WTC11 (cell line): ENCODE data around the gene TRAF3IP3. TPM values are rescaled to one million over a fixed set of nuclear protein-coding genes. Genes with fewer than 3 reads are reported as not detected.

Experiments
- ATAC-seq: fragments of 200-7000 bp; cut with Tn5 transposase; 2 replicates; pipeline ENCODE4 v1.10.0; 2021; ENCODE audit warnings: mild to moderate bottlenecking, moderate library complexity
- CTCF ChIA-PET: fragments of 300-600 bp; sonication (Branson Sonifier 250); formaldehyde crosslinking; loops from one replicate; lab custom pipeline; 2021; ENCODE audit warnings: antibody characterized with exemption; lab: Charles Lee
- POLR2A ChIA-PET: fragments of 350-600 bp; sonication (Branson Sonifier 250); formaldehyde crosslinking; loops from one replicate; lab custom pipeline; 2021; ENCODE audit warnings: antibody characterized with exemption; lab: Charles Lee
- DNase-seq: peaks from one replicate; pipeline ENCODE4 v3.0.0; 2021; ENCODE audit warnings: low spot score
- H3K27ac Mint-ChIP-seq: 2 replicates; pipeline ENCODE4 v1.8.0; 2021; ENCODE audit warnings: mixed read lengths
- H3K27me3 Mint-ChIP-seq: 2 replicates; pipeline ENCODE4 v1.8.0; 2021; ENCODE audit warnings: low read depth, mild to moderate bottlenecking, moderate library complexity, mixed read lengths
- H3K36me3 Mint-ChIP-seq: 2 replicates; pipeline ENCODE4 v1.8.0; 2021; ENCODE audit warnings: mixed read lengths
- H3K4me1 Mint-ChIP-seq: 2 replicates; pipeline ENCODE4 v1.8.0; 2022; ENCODE audit warnings: mixed read lengths
- H3K4me3 Mint-ChIP-seq: 2 replicates; pipeline ENCODE4 v1.8.0; 2021; ENCODE audit warnings: mild to moderate bottlenecking, moderate library complexity, mixed read lengths
- H3K9me3 Mint-ChIP-seq: 2 replicates; pipeline ENCODE4 v1.8.0; 2021; ENCODE audit warnings: mixed read lengths
- CBFB ChIP-seq: sonication (generic); formaldehyde crosslinking; IDR thresholded peaks from 2 replicates; pipeline ENCODE4 v1.8.1; 2022; ENCODE audit warnings: mild to moderate bottlenecking, low read depth, missing genetic modification reagents
- CREB1 ChIP-seq: sonication (generic); formaldehyde crosslinking; IDR thresholded peaks from 2 replicates; pipeline ENCODE4 v1.8.0; 2023; ENCODE audit warnings: mild to moderate bottlenecking, missing genetic modification reagents
- ELF4 ChIP-seq: sonication (generic); formaldehyde crosslinking; IDR thresholded peaks from 2 replicates; pipeline ENCODE4 v1.8.1; 2022; ENCODE audit warnings: low read depth, mild to moderate bottlenecking, moderate library complexity, missing genetic modification reagents
- HMGA2 ChIP-seq: fragments of 250-450 bp; sonication (Bioruptor Pico); IDR thresholded peaks from 2 replicates; pipeline ENCODE4 v1.4.0; 2021; ENCODE audit warnings: mild to moderate bottlenecking, moderate library complexity
- JAZF1 ChIP-seq: fragments of 250-450 bp; sonication (Bioruptor Pico); IDR thresholded peaks from 2 replicates; pipeline ENCODE4 v1.9.0; 2021; ENCODE audit warnings: moderate library complexity, mild to moderate bottlenecking, inconsistent platforms
- NFE2L1 ChIP-seq: sonication (generic); formaldehyde crosslinking; IDR thresholded peaks from 2 replicates; pipeline ENCODE4 v1.8.1; 2023; ENCODE audit warnings: missing genetic modification reagents
- NR1H2 ChIP-seq: sonication (generic); formaldehyde crosslinking; IDR thresholded peaks from 2 replicates; pipeline ENCODE4 v1.9.0; 2021; ENCODE audit warnings: mild to moderate bottlenecking, moderate library complexity, missing genetic modification reagents
- NR2C2 ChIP-seq: sonication (generic); formaldehyde crosslinking; IDR thresholded peaks from 2 replicates; pipeline ENCODE4 v1.8.0; 2022; ENCODE audit warnings: mild to moderate bottlenecking, missing genetic modification reagents
- OVOL2 ChIP-seq: fragments of 250-450 bp; sonication (Bioruptor Pico); IDR thresholded peaks from 2 replicates; pipeline ENCODE4 v1.9.0; 2021; ENCODE audit warnings: mild to moderate bottlenecking, borderline replicate concordance
- SMAD3 ChIP-seq: sonication (generic); formaldehyde crosslinking; IDR thresholded peaks from 2 replicates; pipeline ENCODE4 v1.8.0; 2022; ENCODE audit warnings: missing genetic modification reagents, mild to moderate bottlenecking, borderline replicate concordance
- TEAD4 ChIP-seq: sonication (generic); formaldehyde crosslinking; IDR thresholded peaks from 2 replicates; pipeline ENCODE4 v1.8.0; 2022; ENCODE audit warnings: mild to moderate bottlenecking, missing genetic modification reagents
- TP53 ChIP-seq: sonication (generic); formaldehyde crosslinking; IDR thresholded peaks from 2 replicates; pipeline ENCODE4 v1.8.1; 2023; ENCODE audit warnings: mild to moderate bottlenecking, missing genetic modification reagents
- ZNF138 ChIP-seq: sonication (generic); formaldehyde crosslinking; conservative IDR thresholded peaks from 2 replicates; pipeline ENCODE4 v1.8.1; 2022; ENCODE audit warnings: mild to moderate bottlenecking, moderate library complexity, missing genetic modification reagents
- total RNA-seq: library from RNA; stranded (reverse); gene quantifications from 3 replicates; pipeline ENCODE4 v1.2.3, GENCODE V29; 2021
- TF ChIP-seq, protein P1 (sequence below): fragments of 250-450 bp; sonication (Bioruptor Pico); conservative IDR thresholded peaks from 2 replicates; pipeline ENCODE4 v1.9.0; 2021; ENCODE audit warnings: mild to moderate bottlenecking
- TF ChIP-seq, protein P2 (sequence below): sonication (generic); formaldehyde crosslinking; IDR thresholded peaks from 2 replicates; pipeline ENCODE4 v1.8.0; 2023; ENCODE audit warnings: missing genetic modification reagents, mild to moderate bottlenecking, borderline replicate concordance
- TF ChIP-seq, protein P3 (sequence below): sonication (generic); formaldehyde crosslinking; IDR thresholded peaks from 2 replicates; pipeline ENCODE4 v1.8.1; 2023; ENCODE audit warnings: mild to moderate bottlenecking, missing genetic modification reagents
- TF ChIP-seq, protein P4 (sequence below): sonication (generic); formaldehyde crosslinking; IDR thresholded peaks from 2 replicates; pipeline ENCODE4 v1.8.1; 2022; ENCODE audit warnings: mild to moderate bottlenecking, missing genetic modification reagents, moderate library complexity, borderline replicate concordance

TRAF3IP3 gene
- total RNA-seq, 1 experiment from 2014 or later, result 0.74 TPM

DNA sequence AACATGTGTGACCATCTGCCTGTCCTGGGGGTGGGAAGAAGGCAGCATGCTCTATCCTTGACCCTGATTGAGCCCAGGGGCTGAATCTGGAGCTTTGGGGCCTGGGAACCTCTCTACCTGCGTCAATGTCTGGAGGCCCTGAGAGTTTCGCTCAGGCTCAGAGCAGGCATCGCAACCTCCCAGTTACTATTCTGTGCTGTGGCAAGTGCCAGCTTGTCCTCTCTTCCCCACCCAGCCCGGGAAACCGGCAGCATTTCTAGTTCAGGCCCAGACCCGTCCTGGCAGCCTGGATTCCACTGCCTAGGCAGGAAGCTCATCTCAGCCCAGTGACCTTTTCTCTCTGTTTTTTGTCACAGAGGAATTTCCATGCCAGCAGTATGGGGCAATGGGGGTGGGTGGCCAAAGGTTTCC lies 60.1 kb downstream of the TRAF3IP3 start:
- Mint-ChIP-seq H3K36me3 (no peaks in the 10 kb centered on the region), H3K9me3 (no peaks in the 10 kb centered on the region), H3K27ac (no peak overlapping the region), H3K27me3 (peaks cover 20% of the 10 kb centered on the region), H3K4me1 (no peaks in the 10 kb centered on the region; the same call in 1 of the 2 replicates), H3K4me3 (no peak overlapping the region)
- ATAC-seq (no peak; the same call in 1 of the 2 replicates), DNase-seq (no peak)
- no peak for TF ChIP-seq TEAD4 (CRISPR knock-in tag)
- TF ChIP-seq, protein P1, sequence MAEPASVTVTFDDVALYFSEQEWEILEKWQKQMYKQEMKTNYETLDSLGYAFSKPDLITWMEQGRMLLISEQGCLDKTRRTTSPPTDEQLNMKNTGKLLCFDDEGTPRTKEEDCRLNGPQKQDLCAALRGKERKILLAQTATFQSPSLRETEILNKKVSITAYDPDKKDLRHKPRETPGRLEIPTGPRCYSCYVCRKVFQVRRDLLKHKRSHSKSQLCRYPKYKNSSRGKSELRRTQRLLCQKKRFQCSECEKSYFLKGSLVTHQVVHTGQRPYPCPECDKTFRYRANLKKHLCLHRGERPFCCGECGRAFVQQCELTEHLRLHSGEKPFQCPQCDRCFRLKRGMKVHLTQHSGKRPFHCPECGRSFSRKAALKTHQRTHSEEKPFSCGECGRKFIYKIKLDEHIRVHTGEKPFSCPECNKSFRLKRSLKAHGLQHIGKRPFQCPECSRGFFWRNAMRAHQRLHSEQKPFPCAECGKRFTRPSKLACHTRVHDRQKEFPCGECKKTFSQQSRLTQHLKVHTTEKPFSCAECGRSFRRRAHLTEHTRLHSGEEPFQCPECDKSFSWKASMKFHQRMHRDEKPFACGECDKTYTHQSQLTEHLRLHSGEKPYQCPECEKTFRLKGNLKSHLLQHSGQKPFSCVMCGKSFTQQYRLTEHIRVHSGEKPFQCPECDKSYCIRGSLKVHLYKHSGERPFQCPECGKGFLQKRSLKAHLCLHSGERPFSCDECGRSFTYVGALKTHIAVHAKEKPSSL, result no peak
- TF ChIP-seq OVOL2 (CRISPR knock-in tag), result no peak
- no peak for TF ChIP-seq HMGA2 (CRISPR knock-in tag)
- ChIA-PET POLR2A (interaction anchor here (2.6 kb wide), 1 partner anchor 10 kb away, joined by 8 read pairs; the partner anchor contains the start of gene IRF6), CTCF (interaction anchor here (2.4 to 3.2 kb wide), 2 partner anchors 10 to 12 kb away, joined by 7 to 13 read pairs; partner anchors contain the start of genes IRF6 and UTP25)

DNA sequence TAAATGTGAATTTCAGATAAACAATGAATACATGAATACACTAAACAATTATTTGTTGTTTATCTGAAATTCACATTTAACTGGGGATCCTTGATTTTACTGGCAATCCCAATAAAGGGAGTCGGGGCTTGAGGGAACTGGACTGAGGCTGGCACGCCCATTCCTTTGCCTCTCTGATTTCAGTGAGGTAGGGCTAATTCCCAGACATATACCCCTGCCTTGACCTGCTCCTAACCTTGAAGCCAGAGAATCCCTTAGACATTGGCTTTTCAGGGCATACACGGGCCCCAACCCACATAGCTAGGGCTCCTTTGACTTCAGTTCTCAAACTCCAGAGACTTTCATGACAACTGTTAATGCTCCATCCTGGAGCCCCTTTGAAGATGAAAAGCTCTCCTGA lies 61.1 kb downstream of the TRAF3IP3 start:
- DNase-seq, result no peak
- H3K9me3 Mint-ChIP-seq, result no peaks in the 10 kb centered on the region
- ChIA-PET POLR2A (interaction anchor here (2.6 kb wide), 1 partner anchor 11 kb away, joined by 8 read pairs; the partner anchor contains the start of gene IRF6), CTCF (interaction anchor here (2.4 to 3.2 kb wide), 2 partner anchors 11 kb away, joined by 7 to 13 read pairs; partner anchors contain the start of genes IRF6 and UTP25)
- no peaks in the 10 kb centered on the region; the same call in 1 of the 2 replicates for H3K4me1 Mint-ChIP-seq
- H3K36me3 Mint-ChIP-seq, result no peaks in the 10 kb centered on the region
- H3K27me3 Mint-ChIP-seq, result peaks cover 25% of the 10 kb centered on the region
- no peak overlapping the region for H3K27ac Mint-ChIP-seq
- TF ChIP-seq, protein P2, sequence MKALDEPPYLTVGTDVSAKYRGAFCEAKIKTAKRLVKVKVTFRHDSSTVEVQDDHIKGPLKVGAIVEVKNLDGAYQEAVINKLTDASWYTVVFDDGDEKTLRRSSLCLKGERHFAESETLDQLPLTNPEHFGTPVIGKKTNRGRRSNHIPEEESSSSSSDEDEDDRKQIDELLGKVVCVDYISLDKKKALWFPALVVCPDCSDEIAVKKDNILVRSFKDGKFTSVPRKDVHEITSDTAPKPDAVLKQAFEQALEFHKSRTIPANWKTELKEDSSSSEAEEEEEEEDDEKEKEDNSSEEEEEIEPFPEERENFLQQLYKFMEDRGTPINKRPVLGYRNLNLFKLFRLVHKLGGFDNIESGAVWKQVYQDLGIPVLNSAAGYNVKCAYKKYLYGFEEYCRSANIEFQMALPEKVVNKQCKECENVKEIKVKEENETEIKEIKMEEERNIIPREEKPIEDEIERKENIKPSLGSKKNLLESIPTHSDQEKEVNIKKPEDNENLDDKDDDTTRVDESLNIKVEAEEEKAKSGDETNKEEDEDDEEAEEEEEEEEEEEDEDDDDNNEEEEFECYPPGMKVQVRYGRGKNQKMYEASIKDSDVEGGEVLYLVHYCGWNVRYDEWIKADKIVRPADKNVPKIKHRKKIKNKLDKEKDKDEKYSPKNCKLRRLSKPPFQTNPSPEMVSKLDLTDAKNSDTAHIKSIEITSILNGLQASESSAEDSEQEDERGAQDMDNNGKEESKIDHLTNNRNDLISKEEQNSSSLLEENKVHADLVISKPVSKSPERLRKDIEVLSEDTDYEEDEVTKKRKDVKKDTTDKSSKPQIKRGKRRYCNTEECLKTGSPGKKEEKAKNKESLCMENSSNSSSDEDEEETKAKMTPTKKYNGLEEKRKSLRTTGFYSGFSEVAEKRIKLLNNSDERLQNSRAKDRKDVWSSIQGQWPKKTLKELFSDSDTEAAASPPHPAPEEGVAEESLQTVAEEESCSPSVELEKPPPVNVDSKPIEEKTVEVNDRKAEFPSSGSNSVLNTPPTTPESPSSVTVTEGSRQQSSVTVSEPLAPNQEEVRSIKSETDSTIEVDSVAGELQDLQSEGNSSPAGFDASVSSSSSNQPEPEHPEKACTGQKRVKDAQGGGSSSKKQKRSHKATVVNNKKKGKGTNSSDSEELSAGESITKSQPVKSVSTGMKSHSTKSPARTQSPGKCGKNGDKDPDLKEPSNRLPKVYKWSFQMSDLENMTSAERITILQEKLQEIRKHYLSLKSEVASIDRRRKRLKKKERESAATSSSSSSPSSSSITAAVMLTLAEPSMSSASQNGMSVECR (CRISPR knock-in tag), result no peak
- TF ChIP-seq, protein P3, sequence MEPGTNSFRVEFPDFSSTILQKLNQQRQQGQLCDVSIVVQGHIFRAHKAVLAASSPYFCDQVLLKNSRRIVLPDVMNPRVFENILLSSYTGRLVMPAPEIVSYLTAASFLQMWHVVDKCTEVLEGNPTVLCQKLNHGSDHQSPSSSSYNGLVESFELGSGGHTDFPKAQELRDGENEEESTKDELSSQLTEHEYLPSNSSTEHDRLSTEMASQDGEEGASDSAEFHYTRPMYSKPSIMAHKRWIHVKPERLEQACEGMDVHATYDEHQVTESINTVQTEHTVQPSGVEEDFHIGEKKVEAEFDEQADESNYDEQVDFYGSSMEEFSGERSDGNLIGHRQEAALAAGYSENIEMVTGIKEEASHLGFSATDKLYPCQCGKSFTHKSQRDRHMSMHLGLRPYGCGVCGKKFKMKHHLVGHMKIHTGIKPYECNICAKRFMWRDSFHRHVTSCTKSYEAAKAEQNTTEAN (CRISPR knock-in tag), result no peak
- no peak for TF ChIP-seq CREB1 (CRISPR knock-in tag)
- TF ChIP-seq, protein P4, sequence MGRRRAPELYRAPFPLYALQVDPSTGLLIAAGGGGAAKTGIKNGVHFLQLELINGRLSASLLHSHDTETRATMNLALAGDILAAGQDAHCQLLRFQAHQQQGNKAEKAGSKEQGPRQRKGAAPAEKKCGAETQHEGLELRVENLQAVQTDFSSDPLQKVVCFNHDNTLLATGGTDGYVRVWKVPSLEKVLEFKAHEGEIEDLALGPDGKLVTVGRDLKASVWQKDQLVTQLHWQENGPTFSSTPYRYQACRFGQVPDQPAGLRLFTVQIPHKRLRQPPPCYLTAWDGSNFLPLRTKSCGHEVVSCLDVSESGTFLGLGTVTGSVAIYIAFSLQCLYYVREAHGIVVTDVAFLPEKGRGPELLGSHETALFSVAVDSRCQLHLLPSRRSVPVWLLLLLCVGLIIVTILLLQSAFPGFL, result no peak
- no peak for TF ChIP-seq SMAD3 (CRISPR knock-in tag)
- TF ChIP-seq NR1H2 (CRISPR knock-in tag), result no peak
- TF ChIP-seq CBFB (CRISPR knock-in tag), result no peak
- TF ChIP-seq JAZF1 (CRISPR knock-in tag), result no peak
- no peak for ATAC-seq
- no peak overlapping the region for H3K4me3 Mint-ChIP-seq

DNA sequence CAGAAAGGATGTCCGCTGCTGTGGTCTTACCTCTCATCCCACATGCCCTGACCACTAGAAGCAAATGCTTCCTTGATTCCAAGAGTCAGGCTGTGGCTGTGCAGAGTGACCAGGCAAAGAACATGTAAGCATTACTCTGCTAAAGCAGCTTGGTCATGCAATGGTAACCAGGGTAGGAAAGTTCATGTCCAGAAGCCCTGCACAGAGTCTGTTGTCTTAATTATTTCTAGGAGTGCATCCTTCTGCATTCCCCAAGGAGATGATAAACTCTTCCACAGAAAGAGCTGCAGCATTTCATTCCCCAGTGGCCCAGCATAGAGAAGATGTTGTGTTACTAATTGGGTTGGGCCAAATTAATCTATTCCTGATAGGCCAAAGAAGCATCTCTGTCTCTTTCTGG lies 61.8 kb downstream of the TRAF3IP3 start:
- Mint-ChIP-seq H3K36me3 (no peaks in the 10 kb centered on the region), H3K4me1 (no peaks in the 10 kb centered on the region; the same call in 1 of the 2 replicates), H3K27ac (no peak overlapping the region), H3K4me3 (no peak overlapping the region), H3K9me3 (no peaks in the 10 kb centered on the region), H3K27me3 (peaks cover 25% of the 10 kb centered on the region)
- ATAC-seq (no peak), DNase-seq (no peak)
- no peak for TF ChIP-seq ELF4 (CRISPR knock-in tag)
- TF ChIP-seq TP53, result no peak
- TF ChIP-seq NR2C2 (CRISPR knock-in tag), result no peak
- TF ChIP-seq NFE2L1 (CRISPR knock-in tag), result no peak
- TF ChIP-seq ZNF138 (CRISPR knock-in tag), result no peak
- CTCF ChIA-PET, result interaction anchor here (0.6 to 0.9 kb wide), 2 partner anchors 10 to 11 kb away, joined by 3 to 4 read pairs; partner anchors contain the start of gene UTP25
- POLR2A ChIA-PET, result no interaction called here
